Glutamatergic neuron (in vitro differentiated cells): ENCODE results near the gene HIRA. TPM values are rescaled to one million over a fixed set of nuclear protein-coding genes. Genes with fewer than 3 reads are reported as not detected.

Experiments
- DNase-seq: peaks from one replicate; pipeline ENCODE4 v3.0.0; 2022
- H3K27ac Mint-ChIP-seq: one replicate; pipeline ENCODE4 v1.8.0; 2020; ENCODE audit warnings: mild to moderate bottlenecking, mixed read lengths, inconsistent platforms; ENCODE audit not compliant: unreplicated experiment
- H3K27me3 Mint-ChIP-seq: one replicate; pipeline ENCODE4 v1.8.0; 2020; ENCODE audit warnings: mild to moderate bottlenecking, moderate library complexity, mixed read lengths, inconsistent platforms; ENCODE audit not compliant: unreplicated experiment
- H3K36me3 Mint-ChIP-seq: one replicate; pipeline ENCODE4 v1.8.0; 2020; ENCODE audit warnings: mild to moderate bottlenecking, mixed read lengths, inconsistent platforms; ENCODE audit not compliant: unreplicated experiment
- H3K4me1 Mint-ChIP-seq: one replicate; pipeline ENCODE4 v1.8.0; 2020; ENCODE audit warnings: mild to moderate bottlenecking, low read depth, mixed read lengths, inconsistent platforms; ENCODE audit not compliant: unreplicated experiment
- H3K4me3 Mint-ChIP-seq: one replicate; pipeline ENCODE4 v1.8.0; 2020; ENCODE audit warnings: mild to moderate bottlenecking, mixed read lengths, inconsistent platforms; ENCODE audit not compliant: unreplicated experiment
- H3K9me3 Mint-ChIP-seq: one replicate; pipeline ENCODE4 v1.8.0; 2020; ENCODE audit warnings: mild to moderate bottlenecking, moderate library complexity, mixed read lengths, inconsistent platforms; ENCODE audit not compliant: unreplicated experiment
- total RNA-seq: library from RNA; stranded (reverse); fragmentation: NEBNext Ultra II Directional; extraction: Animal tissue kit (Norgen Biotek cat#: 25700); gene quantifications from one replicate; pipeline ENCODE4 v1.2.1, GENCODE V29; 2021; ENCODE audit not compliant: unreplicated experiment
- TF ChIP-seq, protein P1 (sequence below): fragments of 200-600 bp; sonication (generic); IDR thresholded peaks from one replicate; pipeline ENCODE4 v1.5.0; 2021; ENCODE audit not compliant: partially characterized antibody, unreplicated experiment

Gene HIRA
- total RNA-seq, 1 donor from 2014 or later = 51.0 TPM

DNA sequence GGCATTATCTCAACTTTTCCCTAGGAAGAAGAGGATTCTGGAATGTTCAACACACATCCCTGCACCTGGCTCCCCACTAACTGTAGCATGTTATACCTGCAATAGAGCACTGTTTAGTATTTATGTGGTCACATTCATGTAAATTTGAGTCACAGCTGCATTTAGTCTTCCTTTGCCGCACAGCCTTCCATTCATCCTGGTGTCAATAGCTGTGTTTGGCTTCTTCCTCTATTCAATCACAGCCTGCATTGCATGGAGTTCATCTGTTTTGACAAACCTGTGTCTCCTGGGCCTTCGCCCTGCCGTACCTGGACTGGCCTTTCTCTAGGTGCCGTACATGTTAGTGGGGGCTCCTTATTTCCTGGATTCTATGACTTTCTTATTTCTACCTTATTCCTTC is 20.0 kb upstream of the HIRA start:
- H3K36me3 Mint-ChIP-seq = no peaks in the 10 kb centered on the region

DNA sequence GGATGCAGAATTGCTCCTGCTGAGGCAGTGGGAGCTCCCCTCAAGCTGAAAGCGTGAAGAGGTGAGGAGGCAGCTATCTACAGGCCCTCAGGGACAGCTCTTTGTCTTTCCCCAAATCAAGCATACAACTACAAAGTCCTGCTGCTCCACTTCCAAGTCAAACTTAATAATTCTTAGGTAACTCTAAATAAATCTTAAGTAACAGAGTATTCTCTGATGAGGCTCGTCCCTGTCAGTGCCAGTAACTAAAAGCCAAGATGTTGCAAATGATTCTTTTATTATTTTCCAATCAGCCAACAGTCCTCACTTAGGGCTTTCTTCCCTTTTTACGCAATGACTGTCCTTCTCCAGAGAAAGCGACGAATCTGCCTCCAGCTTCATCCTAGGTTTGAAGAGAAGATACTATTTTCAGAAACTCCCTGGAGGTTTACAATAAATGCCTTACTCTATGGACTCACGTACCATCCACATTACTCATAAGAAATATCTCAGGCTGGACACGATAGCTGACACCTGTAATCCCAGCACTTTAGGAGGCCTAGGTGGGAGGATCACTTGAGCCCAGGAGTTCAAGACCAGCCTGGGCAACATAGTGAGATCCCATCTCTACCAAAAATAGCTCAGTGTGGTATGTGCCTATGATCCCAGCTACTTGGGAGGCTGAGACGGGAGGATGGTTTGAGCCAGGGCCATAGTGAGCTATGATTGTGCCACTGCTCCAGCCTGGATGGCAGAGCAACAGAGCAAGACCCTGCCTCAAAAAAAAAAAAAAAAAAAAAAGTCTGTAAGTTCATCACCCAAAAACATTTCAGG is 19.0 kb upstream of the HIRA start:
- Mint-ChIP-seq H3K9me3 (peaks cover 11% of the 10 kb centered on the region), H3K36me3 (no peaks in the 10 kb centered on the region)

More for the DNA sequence above, 20.0 kb upstream of the HIRA start:
- peaks cover 17% of the 10 kb centered on the region for H3K4me1 Mint-ChIP-seq
- DNase-seq = no peak
- H3K27ac Mint-ChIP-seq = no peak overlapping the region
- peaks cover 8% of the 10 kb centered on the region for H3K27me3 Mint-ChIP-seq
- TF ChIP-seq, protein P1, sequence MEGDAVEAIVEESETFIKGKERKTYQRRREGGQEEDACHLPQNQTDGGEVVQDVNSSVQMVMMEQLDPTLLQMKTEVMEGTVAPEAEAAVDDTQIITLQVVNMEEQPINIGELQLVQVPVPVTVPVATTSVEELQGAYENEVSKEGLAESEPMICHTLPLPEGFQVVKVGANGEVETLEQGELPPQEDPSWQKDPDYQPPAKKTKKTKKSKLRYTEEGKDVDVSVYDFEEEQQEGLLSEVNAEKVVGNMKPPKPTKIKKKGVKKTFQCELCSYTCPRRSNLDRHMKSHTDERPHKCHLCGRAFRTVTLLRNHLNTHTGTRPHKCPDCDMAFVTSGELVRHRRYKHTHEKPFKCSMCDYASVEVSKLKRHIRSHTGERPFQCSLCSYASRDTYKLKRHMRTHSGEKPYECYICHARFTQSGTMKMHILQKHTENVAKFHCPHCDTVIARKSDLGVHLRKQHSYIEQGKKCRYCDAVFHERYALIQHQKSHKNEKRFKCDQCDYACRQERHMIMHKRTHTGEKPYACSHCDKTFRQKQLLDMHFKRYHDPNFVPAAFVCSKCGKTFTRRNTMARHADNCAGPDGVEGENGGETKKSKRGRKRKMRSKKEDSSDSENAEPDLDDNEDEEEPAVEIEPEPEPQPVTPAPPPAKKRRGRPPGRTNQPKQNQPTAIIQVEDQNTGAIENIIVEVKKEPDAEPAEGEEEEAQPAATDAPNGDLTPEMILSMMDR = no peak
- H3K4me3 Mint-ChIP-seq = no peak overlapping the region
- H3K9me3 Mint-ChIP-seq = peaks cover 9% of the 10 kb centered on the region

DNA sequence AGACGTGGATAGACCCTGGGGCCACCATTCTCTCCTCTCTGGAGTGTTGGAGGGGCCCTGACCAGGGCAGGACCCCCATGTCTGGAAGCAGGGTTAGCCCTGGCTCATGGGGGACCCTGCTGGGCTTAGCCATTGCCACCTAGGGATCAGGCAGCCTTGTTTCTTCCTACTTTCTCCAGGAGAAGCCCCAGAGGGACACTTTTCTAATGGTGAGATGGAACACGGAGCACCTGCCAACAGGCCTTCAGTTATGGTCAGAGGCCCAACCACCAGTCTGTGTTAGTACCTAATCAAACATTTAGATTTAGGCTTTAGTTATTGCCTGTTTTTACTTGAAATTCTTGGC is 17.9 kb upstream of the HIRA start:
- Mint-ChIP-seq H3K4me1 (peaks cover 23% of the 10 kb centered on the region), H3K27me3 (peaks cover 11% of the 10 kb centered on the region), H3K27ac (peak overlapping the region; percentile 38), H3K4me3 (peak overlapping the region; percentile 74), H3K36me3 (peaks cover 2% of the 10 kb centered on the region), H3K9me3 (peaks cover 8% of the 10 kb centered on the region)
- no peak for DNase-seq
- TF ChIP-seq, protein P1 = no peak

More for the DNA sequence above, 19.0 kb upstream of the HIRA start:
- H3K27me3 Mint-ChIP-seq = peaks cover 11% of the 10 kb centered on the region
- H3K4me3 Mint-ChIP-seq = no peak overlapping the region
- TF ChIP-seq, protein P1 = no peak
- no peak overlapping the region for H3K27ac Mint-ChIP-seq
- peaks cover 22% of the 10 kb centered on the region for H3K4me1 Mint-ChIP-seq
- no peak for DNase-seq

DNA sequence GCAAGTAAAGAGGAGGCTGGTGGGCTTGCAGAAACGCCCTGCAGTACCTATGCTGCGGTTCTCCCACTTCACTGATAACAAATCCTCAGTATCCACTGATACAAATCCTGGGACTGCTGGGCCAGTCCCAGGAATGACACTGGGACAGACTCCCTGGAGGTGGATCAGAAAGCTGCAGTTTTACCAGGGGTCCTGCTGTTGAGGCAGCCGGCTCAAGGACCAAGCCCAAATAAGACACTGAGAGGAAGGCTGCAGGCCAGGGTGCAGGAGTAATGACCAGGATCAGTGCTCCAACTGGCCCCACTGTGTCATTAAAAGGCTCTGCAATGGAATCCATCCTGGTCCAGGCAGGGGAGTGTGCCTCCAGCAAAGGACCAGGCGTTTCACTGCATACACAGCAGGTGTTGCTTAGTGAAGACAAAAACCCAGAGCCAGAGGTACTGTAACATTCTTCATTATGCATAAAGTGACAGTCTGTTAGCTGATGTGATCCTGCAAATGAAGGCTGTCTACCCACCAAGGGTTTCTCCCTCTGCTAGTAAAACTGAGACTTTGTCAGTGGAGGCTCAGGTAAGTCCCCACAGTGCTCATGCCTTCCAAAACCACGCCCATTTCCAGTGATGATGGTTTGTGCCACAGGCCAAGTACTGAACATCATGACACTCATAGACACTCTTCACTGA is 17.3 kb upstream of the HIRA start:
- peaks cover 4% of the 10 kb centered on the region for H3K36me3 Mint-ChIP-seq
- peak overlapping the region; percentile 100 for H3K27ac Mint-ChIP-seq
- no peak for DNase-seq

More for the DNA sequence above, 17.3 kb upstream of the HIRA start:
- Mint-ChIP-seq H3K4me3 (peak overlapping the region; percentile 94), H3K9me3 (peaks cover 8% of the 10 kb centered on the region), H3K27me3 (peaks cover 11% of the 10 kb centered on the region), H3K4me1 (peaks cover 25% of the 10 kb centered on the region)
- TF ChIP-seq, protein P1 = no peak
